ENCODE results near the gene TRAF7.
"Not testable (repeated sequence)": the region's sequence is repeated elsewhere in the genome, so short reads cannot be mapped to it uniquely, and the experiment has no call there.

DNA sequence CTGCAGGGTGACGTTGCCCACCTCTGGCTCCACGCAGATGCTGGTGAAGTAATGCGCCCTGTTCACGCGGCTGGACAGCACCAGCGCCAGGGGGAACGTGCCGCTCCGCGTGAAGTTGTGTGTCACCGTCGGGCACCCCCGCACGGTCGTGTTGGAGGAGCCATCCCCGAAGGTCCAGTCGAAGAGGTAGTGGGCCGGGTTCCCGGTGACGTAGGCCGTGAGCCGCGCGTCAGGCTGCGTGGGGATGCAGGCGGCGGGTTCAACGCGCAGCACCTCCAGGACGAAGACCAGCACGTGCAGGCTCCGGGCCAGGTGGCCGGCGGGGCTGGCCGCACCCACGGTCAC, 44.6 kb upstream of the TRAF7 start:
- TF ChIP-seq EZH2phosphoT487 (IDR thresholded peaks at IDR 0.05; ENCODE audit: borderline replicate concordance, low read depth, low read length) = not testable (repeated sequence)
- TF ChIP-seq, protein P1, sequence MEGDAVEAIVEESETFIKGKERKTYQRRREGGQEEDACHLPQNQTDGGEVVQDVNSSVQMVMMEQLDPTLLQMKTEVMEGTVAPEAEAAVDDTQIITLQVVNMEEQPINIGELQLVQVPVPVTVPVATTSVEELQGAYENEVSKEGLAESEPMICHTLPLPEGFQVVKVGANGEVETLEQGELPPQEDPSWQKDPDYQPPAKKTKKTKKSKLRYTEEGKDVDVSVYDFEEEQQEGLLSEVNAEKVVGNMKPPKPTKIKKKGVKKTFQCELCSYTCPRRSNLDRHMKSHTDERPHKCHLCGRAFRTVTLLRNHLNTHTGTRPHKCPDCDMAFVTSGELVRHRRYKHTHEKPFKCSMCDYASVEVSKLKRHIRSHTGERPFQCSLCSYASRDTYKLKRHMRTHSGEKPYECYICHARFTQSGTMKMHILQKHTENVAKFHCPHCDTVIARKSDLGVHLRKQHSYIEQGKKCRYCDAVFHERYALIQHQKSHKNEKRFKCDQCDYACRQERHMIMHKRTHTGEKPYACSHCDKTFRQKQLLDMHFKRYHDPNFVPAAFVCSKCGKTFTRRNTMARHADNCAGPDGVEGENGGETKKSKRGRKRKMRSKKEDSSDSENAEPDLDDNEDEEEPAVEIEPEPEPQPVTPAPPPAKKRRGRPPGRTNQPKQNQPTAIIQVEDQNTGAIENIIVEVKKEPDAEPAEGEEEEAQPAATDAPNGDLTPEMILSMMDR (conservative IDR thresholded peaks at IDR 0.05; ENCODE audit: low read length) = not testable (repeated sequence)
